CD4-positive, alpha-beta T cell (primary cell): ENCODE data around the gene PAX5. TPM values are rescaled to one million over a fixed set of nuclear protein-coding genes. Genes with fewer than 3 reads are reported as not detected.

Experiments
- ATAC-seq: fragments of 200-7000 bp; cut with Tn5 transposase; one replicate; pipeline ENCODE4 v1.10.0; 2022; ENCODE audit warnings: mild to moderate bottlenecking; ENCODE audit not compliant: poor library complexity
- CTCF ChIA-PET: fragments of 350-600 bp; sonication (Branson Sonifier 250); formaldehyde crosslinking; loops from one replicate; lab custom pipeline; 2021; ENCODE audit warnings: antibody characterized with exemption, inconsistent platforms; lab: Charles Lee
- POLR2A ChIA-PET: fragments of 350-600 bp; sonication (Branson Sonifier 250); formaldehyde crosslinking; loops from one replicate; lab custom pipeline; 2021; ENCODE audit warnings: antibody characterized with exemption, inconsistent platforms; lab: Charles Lee
- DNase-seq, 14 experiments: peaks; one replicate each; pipeline ENCODE4 v3.0.0-alpha.2; 2013 to 2020; ENCODE audit warnings: mixed read lengths in 2 of 14
- H3K27ac ChIP-seq, 2 donors: one replicate each; pipeline versions ENCODE4 v1.5.1 to v1.7.0; 2013; ENCODE audit warnings: low read length in 2 of 2, low read depth in 1 of 2, mild to moderate bottlenecking in 1 of 2
- H3K27me3 ChIP-seq, 2 experiments: 1 replicate in 1 of 2; 2 replicates in 1 of 2; pipeline versions ENCODE4 v1.6.1 to v1.7.0; 2013; ENCODE audit warnings: low read length in 2 of 2, control low read depth in 1 of 2, mild to moderate bottlenecking in 1 of 2, moderate library complexity in 1 of 2; ENCODE audit not compliant: insufficient read depth in 2 of 2, control insufficient read depth in 1 of 2
- H3K36me3 ChIP-seq: one replicate; pipeline ENCODE4 v1.6.1; 2013; ENCODE audit warnings: low read length, control low read depth; ENCODE audit not compliant: insufficient read depth
- H3K4me1 ChIP-seq: one replicate; pipeline ENCODE4 v1.6.1; 2013; ENCODE audit warnings: low read length, control low read depth; ENCODE audit not compliant: insufficient read depth
- H3K4me3 ChIP-seq: one replicate; pipeline ENCODE4 v1.5.1; 2013; ENCODE audit warnings: mild to moderate bottlenecking, low read length, moderate library complexity
- H3K9me3 ChIP-seq, 2 experiments: 1 replicate in 1 of 2; 2 replicates in 1 of 2; pipeline versions ENCODE4 v1.6.1 to v1.7.0; 2013; ENCODE audit warnings: low read length in 2 of 2, mild to moderate bottlenecking in 2 of 2, control low read depth in 1 of 2, moderate library complexity in 1 of 2; ENCODE audit not compliant: control insufficient read depth in 1 of 2, insufficient read depth in 1 of 2
- H3K27ac Mint-ChIP-seq: one replicate; pipeline ENCODE4 v1.8.0; 2020; ENCODE audit warnings: mixed read lengths
- H3K27me3 Mint-ChIP-seq: one replicate; pipeline ENCODE4 v1.8.0; 2021; ENCODE audit warnings: mixed read lengths
- H3K36me3 Mint-ChIP-seq: one replicate; pipeline ENCODE4 v1.8.0; 2021; ENCODE audit warnings: low read depth, mixed read lengths
- H3K4me1 Mint-ChIP-seq: one replicate; pipeline ENCODE4 v1.8.0; 2021; ENCODE audit warnings: low read depth, mixed read lengths
- H3K4me3 Mint-ChIP-seq: one replicate; pipeline ENCODE4 v1.8.0; 2020; ENCODE audit warnings: mild to moderate bottlenecking, mixed read lengths
- H3K9me3 Mint-ChIP-seq: one replicate; pipeline ENCODE4 v1.8.0; 2020; ENCODE audit warnings: mixed read lengths
- intact Hi-C, 2 experiments: fragments of 100-400 bp; cut with DNase I in 1 of 2; cut with micrococcal nuclease in 1 of 2; formaldehyde crosslinking; loops; one replicate each; pipeline versions ENCODE4 v1.15.1 to v1.9.0; 2023 to 2025; cut with DNase I, micrococcal nuclease
- total RNA-seq, 174 experiments: library from RNA in 2 of 174; stranded (reverse) in 2 of 174; gene quantifications; one replicate each; pipeline ENCODE4 v1.2.3 and lab custom pipeline; 2021 to 2026
- TF ChIP-seq, protein P1 (sequence below): fragments of 200-600 bp; IDR thresholded peaks from one replicate; pipeline ENCODE4 v1.8.0; 2022; ENCODE audit warnings: antibody characterized with exemption, mild to moderate bottlenecking

Gene PAX5
- total RNA-seq, 2 experiments from 2014 or later: 0.03 to 0.11 TPM

- no peak overlapping the region for H3K27ac Mint-ChIP-seq
- peaks cover 72% of the 10 kb centered on the region for H3K27me3 Mint-ChIP-seq
Observed at GRCh38 chr9:37010180-37010579, 23.9 kb downstream of the PAX5 start.

GRCh38 chr9:37007295-37007694 is 26.8 kb downstream of the PAX5 start:
- ATAC-seq: no peak
- H3K27ac Mint-ChIP-seq: no peak overlapping the region
- no peaks in the 10 kb centered on the region for H3K4me1 Mint-ChIP-seq
- DNase-seq: no peak
- intact Hi-C loops: no loop called here
- H3K36me3 Mint-ChIP-seq: no peaks in the 10 kb centered on the region
- no peak overlapping the region for H3K4me3 ChIP-seq
- H3K27ac ChIP-seq: no peak overlapping the region
- no peak overlapping the region for H3K4me3 Mint-ChIP-seq
- CTCF ChIA-PET: interaction anchor here (1.3 kb wide), 1 partner anchor 12 kb away, joined by 4 read pairs; no protein-coding TSS in a partner anchor
- H3K36me3 ChIP-seq: no peaks in the 10 kb centered on the region
- POLR2A ChIA-PET: no interaction called here
- H3K9me3 Mint-ChIP-seq: no peaks in the 10 kb centered on the region
- H3K27me3 ChIP-seq: peaks cover 51 to 62% of the 10 kb centered on the region in 2 experiments
- peaks cover 0 to 7% of the 10 kb centered on the region in 2 experiments for H3K9me3 ChIP-seq
- peaks cover 7% of the 10 kb centered on the region for H3K4me1 ChIP-seq
- TF ChIP-seq, protein P1, sequence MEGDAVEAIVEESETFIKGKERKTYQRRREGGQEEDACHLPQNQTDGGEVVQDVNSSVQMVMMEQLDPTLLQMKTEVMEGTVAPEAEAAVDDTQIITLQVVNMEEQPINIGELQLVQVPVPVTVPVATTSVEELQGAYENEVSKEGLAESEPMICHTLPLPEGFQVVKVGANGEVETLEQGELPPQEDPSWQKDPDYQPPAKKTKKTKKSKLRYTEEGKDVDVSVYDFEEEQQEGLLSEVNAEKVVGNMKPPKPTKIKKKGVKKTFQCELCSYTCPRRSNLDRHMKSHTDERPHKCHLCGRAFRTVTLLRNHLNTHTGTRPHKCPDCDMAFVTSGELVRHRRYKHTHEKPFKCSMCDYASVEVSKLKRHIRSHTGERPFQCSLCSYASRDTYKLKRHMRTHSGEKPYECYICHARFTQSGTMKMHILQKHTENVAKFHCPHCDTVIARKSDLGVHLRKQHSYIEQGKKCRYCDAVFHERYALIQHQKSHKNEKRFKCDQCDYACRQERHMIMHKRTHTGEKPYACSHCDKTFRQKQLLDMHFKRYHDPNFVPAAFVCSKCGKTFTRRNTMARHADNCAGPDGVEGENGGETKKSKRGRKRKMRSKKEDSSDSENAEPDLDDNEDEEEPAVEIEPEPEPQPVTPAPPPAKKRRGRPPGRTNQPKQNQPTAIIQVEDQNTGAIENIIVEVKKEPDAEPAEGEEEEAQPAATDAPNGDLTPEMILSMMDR: no peak
- H3K27me3 Mint-ChIP-seq: peaks cover 83% of the 10 kb centered on the region

More at GRCh38 chr9:37010180-37010579, 23.9 kb downstream of the PAX5 start:
- Histone ChIP-seq H3K27ac (no peak overlapping the region), H3K4me1 (no peaks in the 10 kb centered on the region), H3K27me3 (peaks cover 31 to 38% of the 10 kb centered on the region in 2 experiments), H3K9me3 (no peaks in the 10 kb centered on the region), H3K4me3 (no peak overlapping the region), H3K36me3 (no peaks in the 10 kb centered on the region)
- TF ChIP-seq, protein P1: no peak
- Mint-ChIP-seq H3K4me3 (no peak overlapping the region), H3K9me3 (no peaks in the 10 kb centered on the region), H3K4me1 (no peaks in the 10 kb centered on the region), H3K36me3 (no peaks in the 10 kb centered on the region)
- POLR2A ChIA-PET: no interaction called here
- ATAC-seq: no peak
- CTCF ChIA-PET: no interaction called here
- intact Hi-C loops: no loop called here
- no peak for DNase-seq

GRCh38 chr9:37005517-37006140 is 28.4 kb downstream of the PAX5 start:
- CTCF ChIA-PET: interaction anchor here (1.3 kb wide), 1 partner anchor 10 kb away, joined by 4 read pairs; no protein-coding TSS in a partner anchor
- peaks cover 10% of the 10 kb centered on the region for H3K4me1 ChIP-seq
- peaks cover 88% of the 10 kb centered on the region for H3K27me3 Mint-ChIP-seq
- H3K4me3 Mint-ChIP-seq: no peak overlapping the region
- POLR2A ChIA-PET: no interaction called here
- H3K9me3 Mint-ChIP-seq: no peaks in the 10 kb centered on the region
- no peak overlapping the region for H3K27ac Mint-ChIP-seq
- no peaks in the 10 kb centered on the region for H3K4me1 Mint-ChIP-seq
- DNase-seq: no peak
- H3K36me3 Mint-ChIP-seq: no peaks in the 10 kb centered on the region
- intact Hi-C loops: no loop called here
- no peak for ATAC-seq
- peaks cover 0 to 13% of the 10 kb centered on the region in 2 experiments for H3K9me3 ChIP-seq
- peaks cover 47 to 70% of the 10 kb centered on the region in 2 experiments for H3K27me3 ChIP-seq
- no peak overlapping the region for H3K4me3 ChIP-seq
- no peak overlapping the region for H3K27ac ChIP-seq
- no peaks in the 10 kb centered on the region for H3K36me3 ChIP-seq
- TF ChIP-seq, protein P1: no peak
